Neural cell (in vitro differentiated cells): ENCODE measurements around the gene CTNNA2. TPM values are rescaled to one million over a fixed set of nuclear protein-coding genes. Genes with fewer than 3 reads are reported as not detected.

Experiments used
- H2AFZ ChIP-seq: fragments of 200-600, 300-800 bp; sonication (generic), shearing (Covaris generic); 2 replicates; pipeline ENCODE4 v1.6.0; 2014; ENCODE audit warnings: low read depth, mild to moderate bottlenecking, antibody characterized with exemption, low read length, moderate library complexity
- H3F3A ChIP-seq: fragments of 200-600 bp; shearing (Covaris generic); 2 replicates; pipeline ENCODE4 v1.6.1; 2016; ENCODE audit warnings: mild to moderate bottlenecking, moderate library complexity, mixed read lengths, antibody characterized with exemption, low read length; ENCODE audit not compliant: insufficient read depth, poor library complexity, severe bottlenecking
- H3K27ac ChIP-seq: fragments of 200-600, 300-800 bp; sonication (generic), shearing (Covaris generic); 2 replicates; pipeline ENCODE4 v1.5.1; 2014; ENCODE audit warnings: mild to moderate bottlenecking, low read length, moderate library complexity
- H3K27me3 ChIP-seq: fragments of 300-800, 200-600 bp; sonication (generic), shearing (Covaris generic); 2 replicates; pipeline ENCODE4 v1.6.0; 2014; ENCODE audit warnings: mild to moderate bottlenecking, low read depth, low read length, moderate library complexity; ENCODE audit not compliant: insufficient read depth
- H3K36me3 ChIP-seq: fragments of 300-800, 200-600 bp; sonication (generic), shearing (Covaris generic); 2 replicates; pipeline ENCODE4 v1.5.1; 2014; ENCODE audit warnings: mild to moderate bottlenecking, antibody characterized with exemption, low read length, moderate library complexity; ENCODE audit not compliant: insufficient read depth
- H3K4me2 ChIP-seq: fragments of 300-800, 200-600 bp; sonication (generic), shearing (Covaris generic); 2 replicates; pipeline ENCODE4 v1.6.0; 2014; ENCODE audit warnings: mild to moderate bottlenecking, low read length
- H3K4me3 ChIP-seq: fragments of 300-800, 200-600 bp; sonication (generic), shearing (Covaris generic); 2 replicates; pipeline ENCODE4 v1.5.1; 2014; ENCODE audit warnings: mild to moderate bottlenecking, low read length, moderate library complexity
- H3K79me2 ChIP-seq: fragments of 200-600 bp; shearing (Covaris generic); replicated peaks from 2 replicates; pipeline ENCODE4 v1.6.0; 2014; ENCODE audit warnings: mild to moderate bottlenecking, low read length, moderate library complexity; ENCODE audit not compliant: insufficient read depth
- H3K9ac ChIP-seq: fragments of 300-800, 200-600 bp; sonication (generic), shearing (Covaris generic); 2 replicates; pipeline ENCODE4 v1.6.1; 2016; ENCODE audit warnings: mild to moderate bottlenecking, low read length, mixed read lengths
- H3K9me2 ChIP-seq: fragments of 200-600 bp; shearing (Covaris generic); 2 replicates; pipeline ENCODE4 v1.6.1; 2016; ENCODE audit warnings: mild to moderate bottlenecking, low read length, mixed read lengths; ENCODE audit not compliant: insufficient read depth
- H3K9me3 ChIP-seq: fragments of 200-600, 300-800 bp; sonication (generic), shearing (Covaris generic); 2 replicates; pipeline ENCODE4 v1.6.1; 2016; ENCODE audit warnings: mild to moderate bottlenecking, mixed run types, low read length, moderate library complexity, mixed read lengths
- H4K20me1 ChIP-seq: fragments of 200-600 bp; shearing (Covaris generic); 2 replicates; pipeline ENCODE4 v1.6.1; 2016; ENCODE audit warnings: mild to moderate bottlenecking, mixed run types; ENCODE audit not compliant: insufficient read depth
- CTCF ChIP-seq: fragments of 450-650 bp; IDR thresholded peaks from 2 replicates; pipeline ENCODE4 v1.5.1; 2014; ENCODE audit warnings: antibody characterized with exemption, mild to moderate bottlenecking, moderate library complexity; ENCODE audit not compliant: poor library complexity, severe bottlenecking
- EP300 ChIP-seq: fragments of 450-650 bp; conservative IDR thresholded peaks from 2 replicates; pipeline ENCODE4 v1.6.1; 2014; ENCODE audit warnings: antibody characterized with exemption, mild to moderate bottlenecking, moderate library complexity; ENCODE audit not compliant: poor library complexity, severe bottlenecking
- EZH2 ChIP-seq: fragments of 200-600, 300-800 bp; shearing (Covaris generic), sonication (generic); IDR thresholded peaks from 2 replicates; pipeline ENCODE4 v1.6.1; 2014; ENCODE audit warnings: antibody characterized with exemption, low read length, borderline replicate concordance, mild to moderate bottlenecking; ENCODE audit not compliant: insufficient read depth, poor library complexity, severe bottlenecking
- MXI1 ChIP-seq: fragments of 450-650 bp; conservative IDR thresholded peaks from 2 replicates; pipeline ENCODE4 v1.6.1; 2014; ENCODE audit warnings: antibody characterized with exemption, mild to moderate bottlenecking; ENCODE audit not compliant: poor library complexity, severe bottlenecking
- POLR2AphosphoS5 ChIP-seq: IDR thresholded peaks from 2 replicates; pipeline ENCODE4 v1.6.1; 2012
- RAD21 ChIP-seq: fragments of 450-650 bp; conservative IDR thresholded peaks from 2 replicates; pipeline ENCODE4 v1.6.1; 2014; ENCODE audit warnings: antibody characterized with exemption, mild to moderate bottlenecking, moderate library complexity
- REST ChIP-seq: IDR thresholded peaks from 2 replicates; pipeline ENCODE4 v1.6.1; 2012; ENCODE audit warnings: borderline replicate concordance
- SMC3 ChIP-seq: fragments of 450-650 bp; conservative IDR thresholded peaks from 2 replicates; pipeline ENCODE4 v1.6.1; 2014; ENCODE audit warnings: antibody characterized with exemption, mild to moderate bottlenecking, moderate library complexity; ENCODE audit not compliant: poor library complexity
- TAF1 ChIP-seq: IDR thresholded peaks from 2 replicates; pipeline ENCODE4 v1.6.1; 2012; ENCODE audit warnings: low read depth
- polyA plus RNA-seq: library from polyadenylated mRNA; depleted of rRNA; stranded (reverse); fragments of >200 nt; gene quantifications from 2 replicates; pipeline ENCODE4 v1.2.3, GENCODE V29; 2014

CTNNA2 gene
- polyA plus RNA-seq, 1 donor from 2014 or later: 194 TPM

- no peaks in the 10 kb centered on the region for H4K20me1 ChIP-seq
- H3F3A ChIP-seq: no peaks in the 10 kb centered on the region
- no peaks in the 10 kb centered on the region for H3K9me3 ChIP-seq
- no peak overlapping the region for H3K9ac ChIP-seq
- no peak overlapping the region for H3K4me2 ChIP-seq
- no peak overlapping the region for H3K4me3 ChIP-seq
- H3K27ac ChIP-seq: no peak overlapping the region
- H3K9me2 ChIP-seq: no peaks in the 10 kb centered on the region
- H2AFZ ChIP-seq: no peak overlapping the region
- no peaks in the 10 kb centered on the region for H3K36me3 ChIP-seq
- no peaks in the 10 kb centered on the region for H3K79me2 ChIP-seq
- TF ChIP-seq TAF1 (no peak), SMC3 (no peak), EP300 (no peak), POLR2AphosphoS5 (no peak)
- no peaks in the 10 kb centered on the region for H3K27me3 ChIP-seq
Measured at GRCh38 chr2:79872656-79873055, 359.8 kb downstream of the CTNNA2 start.

GRCh38 chr2:79874015-79874414, 361.2 kb downstream of the CTNNA2 start:
- H3K9me3 ChIP-seq: no peaks in the 10 kb centered on the region

More at GRCh38 chr2:79874015-79874414, 361.2 kb downstream of the CTNNA2 start:
- H3K4me2 ChIP-seq: no peak overlapping the region
- H3K36me3 ChIP-seq: no peaks in the 10 kb centered on the region
- H3F3A ChIP-seq: no peaks in the 10 kb centered on the region
- H3K9ac ChIP-seq: no peak overlapping the region
- no peak overlapping the region for H3K27ac ChIP-seq
- no peak overlapping the region for H2AFZ ChIP-seq
- no peaks in the 10 kb centered on the region for H4K20me1 ChIP-seq
- no peaks in the 10 kb centered on the region for H3K9me2 ChIP-seq
- no peak for TF ChIP-seq POLR2AphosphoS5
- no peak for TF ChIP-seq TAF1
- TF ChIP-seq REST: no peak
- TF ChIP-seq EZH2: no peak
- no peak for TF ChIP-seq SMC3
- no peak for TF ChIP-seq EP300
- no peak for TF ChIP-seq CTCF
- TF ChIP-seq MXI1: no peak
- no peak for TF ChIP-seq RAD21
- no peaks in the 10 kb centered on the region for H3K79me2 ChIP-seq
- H3K4me3 ChIP-seq: no peak overlapping the region
- H3K27me3 ChIP-seq: no peaks in the 10 kb centered on the region
